Neural cell (in vitro differentiated cells): ENCODE data around the gene ITFG1.

Experiments
- CTCF ChIP-seq: fragments of 450-650 bp; IDR thresholded peaks from 2 replicates; pipeline ENCODE4 v1.5.1; 2014; ENCODE audit warnings: antibody characterized with exemption, mild to moderate bottlenecking, moderate library complexity; ENCODE audit not compliant: poor library complexity, severe bottlenecking
- EP300 ChIP-seq: fragments of 450-650 bp; conservative IDR thresholded peaks from 2 replicates; pipeline ENCODE4 v1.6.1; 2014; ENCODE audit warnings: antibody characterized with exemption, mild to moderate bottlenecking, moderate library complexity; ENCODE audit not compliant: poor library complexity, severe bottlenecking
- EZH2 ChIP-seq: fragments of 200-600, 300-800 bp; shearing (Covaris generic), sonication (generic); IDR thresholded peaks from 2 replicates; pipeline ENCODE4 v1.6.1; 2014; ENCODE audit warnings: antibody characterized with exemption, low read length, borderline replicate concordance, mild to moderate bottlenecking; ENCODE audit not compliant: insufficient read depth, poor library complexity, severe bottlenecking
- MXI1 ChIP-seq: fragments of 450-650 bp; conservative IDR thresholded peaks from 2 replicates; pipeline ENCODE4 v1.6.1; 2014; ENCODE audit warnings: antibody characterized with exemption, mild to moderate bottlenecking; ENCODE audit not compliant: poor library complexity, severe bottlenecking

GRCh38 chr16:47448830-47449575 lies 11.9 kb downstream of the ITFG1 start:
- TF ChIP-seq CTCF (no peak), EP300 (no peak), MXI1 (no peak), EZH2 (no peak)
